Vagina (tissue), 2 donors: ENCODE results near the gene HEATR5A. TPM values are rescaled to one million over a fixed set of nuclear protein-coding genes. Genes with fewer than 3 reads are reported as not detected.

Experiments
- DNase-seq, 2 donors: peaks; one replicate each; pipeline ENCODE4 v3.0.0-alpha.2; 2017; ENCODE audit errors: extremely low spot score in 2 of 2
- H3K27ac ChIP-seq: fragments of 200-600 bp; sonication (generic); one replicate; pipeline ENCODE4 v1.5.1; 2019
- H3K27me3 ChIP-seq: fragments of 200-600 bp; sonication (generic); one replicate; pipeline ENCODE4 v1.5.1; 2019
- H3K36me3 ChIP-seq, 2 donors: fragments of 200-600 bp; sonication (generic); one replicate each; pipeline ENCODE4 v1.5.1; 2017 to 2019
- H3K4me1 ChIP-seq: fragments of 200-600 bp; sonication (generic); one replicate; pipeline ENCODE4 v1.5.1; 2019
- H3K4me3 ChIP-seq, 2 donors: fragments of 200-600 bp; sonication (generic); 1 replicate in 1 of 2; 2 replicates in 1 of 2; pipeline ENCODE4 v1.5.1; 2016 to 2019
- H3K9me3 ChIP-seq: fragments of 200-600 bp; sonication (generic); one replicate; pipeline ENCODE4 v1.5.1; 2019
- POLR2A ChIP-seq, 2 donors: fragments of 450-650 bp; IDR thresholded peaks; one replicate each; pipeline ENCODE4 v1.6.1; 2017; ENCODE audit warnings: antibody characterized with exemption in 2 of 2, mild to moderate bottlenecking in 2 of 2, moderate library complexity in 2 of 2
- POLR2AphosphoS5 ChIP-seq, 2 donors: sonication (generic); formaldehyde crosslinking; IDR thresholded peaks; one replicate each; pipeline ENCODE4 v1.9.0; 2017; ENCODE audit warnings: antibody characterized with exemption in 2 of 2, mild to moderate bottlenecking in 2 of 2, low read depth in 1 of 2; ENCODE audit not compliant: insufficient read depth in 1 of 2
- intact Hi-C: fragments of 100-400 bp; cut with DNase I; formaldehyde crosslinking; loops from one replicate; pipeline ENCODE4 v1.15.1; 2023
- total RNA-seq: library from RNA; depleted of rRNA; stranded (reverse); fragments of >200 nt; gene quantifications from one replicate; pipeline ENCODE4 v1.2.3, GENCODE V29; 2016
- TF ChIP-seq, protein P1 (sequence below), 3 experiments: fragments of 450-650 bp in 2 of 3; fragments of 200-600 bp in 1 of 3; sonication (generic) in 1 of 3; IDR thresholded peaks; one replicate each; pipeline ENCODE4 v1.5.1; 2017 to 2019; ENCODE audit warnings: antibody characterized with exemption in 3 of 3, mild to moderate bottlenecking in 2 of 3, moderate library complexity in 2 of 3

HEATR5A gene
- total RNA-seq, 1 donor from 2014 or later = 16.9 TPM

DNA sequence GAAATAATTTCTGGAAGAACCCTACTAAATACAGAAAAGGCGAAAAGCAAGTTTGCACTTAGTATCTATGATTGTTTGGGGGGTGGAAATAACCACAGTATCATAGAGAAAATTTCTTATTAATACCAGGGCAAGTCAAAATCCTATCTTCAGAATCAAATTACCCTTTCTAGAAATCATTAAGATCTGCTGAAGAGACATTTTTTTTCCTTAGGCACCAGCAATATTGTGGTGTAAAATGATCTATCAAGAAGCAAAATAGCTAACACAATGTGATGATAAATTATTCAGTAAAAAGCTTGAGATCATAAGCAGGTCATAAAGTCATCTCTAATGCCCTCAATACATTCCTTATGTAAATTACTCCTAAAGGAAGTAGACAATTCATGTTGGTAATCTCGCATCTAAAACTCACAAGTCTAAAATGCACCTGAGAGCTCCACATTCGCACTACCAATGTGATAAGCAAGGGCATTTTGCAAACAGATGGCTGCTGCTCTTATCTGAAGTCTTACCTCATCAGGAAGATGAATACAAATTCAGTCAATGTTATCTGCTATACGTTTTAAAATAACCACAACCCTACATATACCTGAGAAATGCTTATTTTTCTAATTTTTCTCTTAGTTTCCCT lies 14.6 kb downstream of the HEATR5A start:
- H3K9me3 ChIP-seq = no peaks in the 10 kb centered on the region
- TF ChIP-seq POLR2A (IDR thresholded peaks at IDR 0.05) = no peak
- no peak for TF ChIP-seq POLR2AphosphoS5 (IDR thresholded peaks at IDR 0.05; ENCODE audit: insufficient read depth in 1 of 2, low read depth in 1 of 2)
- TF ChIP-seq, protein P1, sequence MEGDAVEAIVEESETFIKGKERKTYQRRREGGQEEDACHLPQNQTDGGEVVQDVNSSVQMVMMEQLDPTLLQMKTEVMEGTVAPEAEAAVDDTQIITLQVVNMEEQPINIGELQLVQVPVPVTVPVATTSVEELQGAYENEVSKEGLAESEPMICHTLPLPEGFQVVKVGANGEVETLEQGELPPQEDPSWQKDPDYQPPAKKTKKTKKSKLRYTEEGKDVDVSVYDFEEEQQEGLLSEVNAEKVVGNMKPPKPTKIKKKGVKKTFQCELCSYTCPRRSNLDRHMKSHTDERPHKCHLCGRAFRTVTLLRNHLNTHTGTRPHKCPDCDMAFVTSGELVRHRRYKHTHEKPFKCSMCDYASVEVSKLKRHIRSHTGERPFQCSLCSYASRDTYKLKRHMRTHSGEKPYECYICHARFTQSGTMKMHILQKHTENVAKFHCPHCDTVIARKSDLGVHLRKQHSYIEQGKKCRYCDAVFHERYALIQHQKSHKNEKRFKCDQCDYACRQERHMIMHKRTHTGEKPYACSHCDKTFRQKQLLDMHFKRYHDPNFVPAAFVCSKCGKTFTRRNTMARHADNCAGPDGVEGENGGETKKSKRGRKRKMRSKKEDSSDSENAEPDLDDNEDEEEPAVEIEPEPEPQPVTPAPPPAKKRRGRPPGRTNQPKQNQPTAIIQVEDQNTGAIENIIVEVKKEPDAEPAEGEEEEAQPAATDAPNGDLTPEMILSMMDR (IDR thresholded peaks at IDR 0.05) = no peak
- DNase-seq = no peak

DNA sequence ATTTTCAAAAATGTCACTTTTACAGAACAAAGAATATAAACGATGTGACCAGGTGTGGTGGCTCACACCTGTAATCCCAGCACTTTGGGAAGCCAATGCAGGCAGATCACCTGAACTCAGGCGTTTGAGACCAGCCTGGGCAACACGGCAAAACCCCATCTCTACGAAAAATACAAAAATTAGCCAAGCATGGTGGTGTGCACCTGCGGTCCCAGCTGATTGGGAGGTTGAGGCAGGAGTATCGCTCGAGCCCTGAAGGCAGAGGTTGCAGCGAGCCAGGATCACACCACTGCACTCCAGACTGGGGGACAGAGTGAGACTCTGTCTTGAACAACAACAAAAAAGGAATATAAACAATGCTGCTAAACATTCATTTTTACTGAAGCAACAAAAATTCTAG lies 15.2 kb downstream of the HEATR5A start:
- TF ChIP-seq POLR2A (IDR thresholded peaks at IDR 0.05) (no peak), POLR2AphosphoS5 (IDR thresholded peaks at IDR 0.05; ENCODE audit: insufficient read depth in 1 of 2, low read depth in 1 of 2) (no peak)
- TF ChIP-seq, protein P1 (IDR thresholded peaks at IDR 0.05) = no peak
- Histone ChIP-seq H3K9me3 (no peaks in the 10 kb centered on the region), H3K36me3 (no peaks in the 10 kb centered on the region), H3K4me1 (no peaks in the 10 kb centered on the region), H3K4me3 (no peak overlapping the region), H3K27me3 (no peaks in the 10 kb centered on the region), H3K27ac (no peak overlapping the region)
- DNase-seq = no peak
- intact Hi-C loops = no loop called here

More for the DNA sequence above, 14.6 kb downstream of the HEATR5A start:
- Histone ChIP-seq H3K27me3 (no peaks in the 10 kb centered on the region), H3K4me1 (peaks cover 4% of the 10 kb centered on the region), H3K4me3 (no peak overlapping the region), H3K36me3 (no peaks in the 10 kb centered on the region), H3K27ac (no peak overlapping the region)
- intact Hi-C loops = no loop called here

DNA sequence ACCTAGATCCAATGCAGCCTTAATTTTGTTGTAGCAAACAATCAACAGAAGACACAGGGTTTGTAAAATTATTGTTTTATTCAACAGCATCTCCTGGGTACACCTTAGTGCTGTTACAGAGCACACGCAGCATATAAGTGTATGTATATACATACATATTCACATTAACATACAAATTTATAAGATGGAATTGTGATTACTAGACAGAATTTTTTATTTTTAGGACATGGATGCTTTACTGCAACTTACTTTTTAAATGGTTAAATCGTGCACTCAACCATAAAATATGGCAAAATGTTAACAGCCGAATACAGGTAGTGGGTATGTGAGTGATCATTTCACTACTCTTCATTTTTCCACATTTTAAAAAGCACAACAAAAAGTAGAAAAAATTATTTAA lies 16.6 kb downstream of the HEATR5A start:
- H3K4me1 ChIP-seq = no peaks in the 10 kb centered on the region
- TF ChIP-seq POLR2A (IDR thresholded peaks at IDR 0.05) = no peak
- no peak for TF ChIP-seq POLR2AphosphoS5 (IDR thresholded peaks at IDR 0.05; ENCODE audit: insufficient read depth in 1 of 2, low read depth in 1 of 2)
- H3K9me3 ChIP-seq = no peaks in the 10 kb centered on the region
- no peak overlapping the region for H3K27ac ChIP-seq
- peaks cover 0 to 10% of the 10 kb centered on the region in 2 donors for H3K36me3 ChIP-seq
- intact Hi-C loops = no loop called here
- DNase-seq = no peak
- H3K27me3 ChIP-seq = no peaks in the 10 kb centered on the region
- no peak overlapping the region for H3K4me3 ChIP-seq

DNA sequence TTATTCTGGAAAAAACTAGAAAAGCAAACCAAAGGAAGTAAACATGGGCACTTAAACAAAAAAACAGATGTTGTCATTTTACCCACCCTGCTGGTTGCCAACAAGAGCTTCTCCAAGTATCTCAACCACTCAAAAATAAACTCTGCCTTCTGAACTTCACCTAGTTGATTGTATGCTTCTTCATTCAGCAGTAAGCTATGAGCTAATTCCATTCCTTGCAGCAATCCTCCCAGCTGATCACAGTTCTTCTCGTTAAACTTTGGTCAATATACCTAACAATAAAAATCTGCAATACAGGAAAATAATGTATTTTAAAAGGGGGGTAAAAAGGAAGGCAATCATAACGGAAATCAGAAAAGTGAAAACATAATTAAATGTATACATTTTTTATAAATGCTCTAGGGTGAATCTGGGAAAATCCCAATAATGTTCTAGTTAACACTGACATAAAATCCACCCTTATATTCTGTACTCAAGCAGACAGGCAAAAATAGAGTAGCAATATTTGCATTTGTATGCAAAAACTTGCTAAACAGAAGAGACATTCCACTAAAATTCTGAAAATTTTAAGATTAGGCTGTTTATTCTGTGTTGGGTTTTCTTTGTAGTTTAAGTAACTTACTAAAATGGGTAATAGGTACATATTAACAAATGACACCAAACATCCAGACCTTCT lies 17.4 kb downstream of the HEATR5A start:
- TF ChIP-seq POLR2A (IDR thresholded peaks at IDR 0.05) = no peak
- TF ChIP-seq, protein P1 (IDR thresholded peaks at IDR 0.05) = no peak
- TF ChIP-seq POLR2AphosphoS5 (IDR thresholded peaks at IDR 0.05; ENCODE audit: insufficient read depth in 1 of 2, low read depth in 1 of 2) = no peak
- no peak overlapping the region for H3K4me3 ChIP-seq
- H3K27ac ChIP-seq = no peak overlapping the region
- H3K4me1 ChIP-seq = no peaks in the 10 kb centered on the region
- H3K36me3 ChIP-seq = peaks cover 0 to 16% of the 10 kb centered on the region in 2 donors
- H3K9me3 ChIP-seq = no peaks in the 10 kb centered on the region
- DNase-seq = no peak
- intact Hi-C loops = no loop called here
- H3K27me3 ChIP-seq = no peaks in the 10 kb centered on the region

DNA sequence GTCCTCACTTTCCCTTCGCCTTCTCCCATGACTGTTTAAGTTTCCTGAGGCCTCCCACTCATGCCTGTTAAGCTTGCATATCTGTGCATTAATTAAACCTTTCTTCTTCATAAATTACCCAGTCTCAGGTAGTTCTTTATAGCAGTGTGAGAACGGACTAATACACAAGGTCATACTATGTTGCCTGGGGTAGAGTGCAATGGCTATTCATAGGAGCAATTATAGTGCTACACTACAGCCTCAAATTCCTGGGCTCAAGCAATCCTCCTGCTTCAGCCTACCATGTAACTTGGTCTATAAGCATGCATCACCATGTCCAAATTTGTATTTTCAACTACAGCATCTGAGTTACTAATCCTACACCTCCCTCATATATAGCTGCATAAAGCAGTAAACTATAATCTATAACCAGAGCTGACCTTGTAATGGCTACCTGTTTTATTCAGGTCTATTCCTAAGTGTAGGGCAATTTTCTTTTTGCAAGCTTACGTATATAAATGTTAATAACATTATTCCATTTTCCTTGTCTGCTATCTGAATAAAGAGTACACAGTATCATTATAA lies 18.9 kb downstream of the HEATR5A start:
- Histone ChIP-seq H3K27me3 (no peaks in the 10 kb centered on the region), H3K9me3 (no peaks in the 10 kb centered on the region), H3K27ac (no peak overlapping the region), H3K4me3 (no peak overlapping the region), H3K4me1 (no peaks in the 10 kb centered on the region), H3K36me3 (peaks cover 0 to 20% of the 10 kb centered on the region in 2 donors)
- no peak for DNase-seq
- TF ChIP-seq POLR2AphosphoS5 (IDR thresholded peaks at IDR 0.05; ENCODE audit: insufficient read depth in 1 of 2, low read depth in 1 of 2) (no peak), POLR2A (IDR thresholded peaks at IDR 0.05) (no peak)
- TF ChIP-seq, protein P1 (IDR thresholded peaks at IDR 0.05) = no peak
- intact Hi-C loops = no loop called here
